GM12892 (cell line): ENCODE measurements around the gene RAB13.

Experiments used
- POLR2A ChIP-seq: IDR thresholded peaks from 2 replicates; pipeline ENCODE4 v1.6.1; 2011; ENCODE audit warnings: low read depth, low read length, control low read depth
- POLR2AphosphoS5 ChIP-seq: IDR thresholded peaks from 2 replicates; pipeline ENCODE4 v1.6.1; 2011; ENCODE audit warnings: low read depth, low read length, control low read depth

- no peak for TF ChIP-seq POLR2A
- no peak for TF ChIP-seq POLR2AphosphoS5
Observed at GRCh38 chr1:153985941-153986761, at the start of gene RAB13.
